K562 (cell line): ENCODE results near the gene TXNRD3. TPM values are rescaled to one million over a fixed set of nuclear protein-coding genes. Genes with fewer than 3 reads are reported as not detected.

Experiments used
- ATAC-seq: fragments of 200-7000 bp; cut with Tn5 transposase; 3 replicates; pipeline ENCODE4 v1.9.1; 2020; ENCODE audit warnings: moderate library complexity
- BruUV-seq: library from RNA; stranded (reverse); fragments of 400-500 nt; replicated peaks from 2 replicates; lab custom pipeline; 2021; lab: Mats Ljungman, UMichigan
- CTCF ChIA-PET: fragments of 300-600 bp; formaldehyde crosslinking; extraction: SDS; loops from one replicate; lab custom pipeline; 2021; ENCODE audit warnings: low intra/inter-chr PET ratio; lab: Yijun Ruan, JAX
- POLR2A ChIA-PET: fragments of 300-600, 350-650 bp; sonication (Branson Sonifier 250); formaldehyde crosslinking; extraction: SDS; loops from one replicate; lab custom pipeline; 2021; ENCODE audit warnings: antibody characterized with exemption, inconsistent platforms; lab: Yijun Ruan, JAX
- DNase-seq, 4 experiments: peaks; one replicate each; pipeline versions ENCODE4 v3.0.0 to v3.0.0-alpha.2; 2011 to 2018; ENCODE audit warnings: low spot score in 3 of 4, mixed read lengths in 3 of 4; ENCODE audit errors: extremely low read depth in 1 of 4
- FAIRE-seq: peaks from 2 replicates; lab custom pipeline; 2011; peaks lifted over from hg19 to GRCh38; lab: Jason Lieb, UNC
- H2AFZ ChIP-seq: 2 replicates; pipeline ENCODE4 v1.6.0; 2011; ENCODE audit warnings: low read depth, low read length, control low read depth, inconsistent platforms
- H3K27ac ChIP-seq: fragments of 200-600 bp; 3 replicates; pipeline ENCODE4 v1.8.0; 2011; ENCODE audit warnings: low read depth, mild to moderate bottlenecking, control low read depth, inconsistent platforms, low read length, moderate library complexity, mixed read lengths; ENCODE audit errors: extremely low read depth
- H3K27me3 ChIP-seq, 2 experiments: fragments of 300-600 bp in 1 of 2; 2 replicates in 1 of 2; 3 replicates in 1 of 2; pipeline versions ENCODE4 v1.6.0 to v1.8.0; 2011; ENCODE audit warnings: inconsistent platforms in 2 of 2, low read length in 2 of 2, mild to moderate bottlenecking in 1 of 2, mixed read lengths in 1 of 2, moderate library complexity in 1 of 2; ENCODE audit not compliant: control insufficient read depth in 2 of 2, insufficient read depth in 2 of 2
- H3K36me3 ChIP-seq: fragments of 300-600 bp; 3 replicates; pipeline ENCODE4 v1.8.0; 2011; ENCODE audit warnings: mild to moderate bottlenecking, low read length, inconsistent platforms; ENCODE audit not compliant: control insufficient read depth, insufficient read depth
- H3K4me1 ChIP-seq, 2 experiments: fragments of 200-600 bp in 1 of 2; replicated peaks in 1 of 2; 2 replicates in 1 of 2; 3 replicates in 1 of 2; pipeline versions ENCODE4 v1.5.1 to v1.8.0; 2011; ENCODE audit warnings: inconsistent platforms in 2 of 2, low read length in 2 of 2, mild to moderate bottlenecking in 1 of 2, mixed read lengths in 1 of 2, moderate library complexity in 1 of 2; ENCODE audit not compliant: control insufficient read depth in 2 of 2, insufficient read depth in 2 of 2
- H3K4me2 ChIP-seq: 2 replicates; pipeline ENCODE4 v1.6.1; 2011; ENCODE audit warnings: low read length, control low read depth, inconsistent platforms, mixed read lengths; ENCODE audit not compliant: insufficient read depth
- H3K4me3 ChIP-seq: fragments of 200-600 bp; sonication (generic), shearing (Covaris generic); 2 replicates; pipeline ENCODE4 v1.5.1; 2016; ENCODE audit warnings: control low read depth, inconsistent platforms
- H3K79me2 ChIP-seq: fragments of 200-600 bp; 3 replicates; pipeline ENCODE4 v1.8.0; 2011; ENCODE audit warnings: low read length, inconsistent platforms; ENCODE audit not compliant: control insufficient read depth, insufficient read depth
- H3K9ac ChIP-seq, 2 experiments: 2 replicates each; pipeline versions ENCODE4 v1.6.0 to v1.6.1; 2011; ENCODE audit warnings: low read depth in 2 of 2, low read length in 2 of 2, control low read depth in 1 of 2, inconsistent platforms in 1 of 2, mild to moderate bottlenecking in 1 of 2, mixed read lengths in 1 of 2; ENCODE audit not compliant: insufficient read depth in 1 of 2
- H3K9me1 ChIP-seq: one replicate; pipeline ENCODE4 v1.6.0; 2011; ENCODE audit warnings: inconsistent platforms, mild to moderate bottlenecking, low read length, moderate library complexity; ENCODE audit not compliant: control insufficient read depth, insufficient read depth
- H3K9me3 ChIP-seq: replicated peaks from 2 replicates; pipeline ENCODE4 v1.5.1; 2011; ENCODE audit warnings: low read depth, low read length, inconsistent platforms; ENCODE audit not compliant: control insufficient read depth, insufficient read depth
- H4K20me1 ChIP-seq: replicated peaks from 2 replicates; pipeline ENCODE4 v1.6.1; 2011; ENCODE audit warnings: low read length, inconsistent platforms, mixed read lengths; ENCODE audit not compliant: control insufficient read depth, insufficient read depth
- CBFA2T3 ChIP-seq: fragments of 450-650 bp; IDR thresholded peaks from 2 replicates; pipeline ENCODE4 v1.6.1; 2017
- CBX3 ChIP-seq, 2 experiments: IDR thresholded peaks; 1 replicate in 1 of 2; 2 replicates in 1 of 2; pipeline ENCODE4 v1.6.1; 2012; ENCODE audit warnings: inconsistent platforms in 2 of 2, low read length in 2 of 2, borderline replicate concordance in 1 of 2, control low read depth in 1 of 2
- EGR1 ChIP-seq: fragments of 450-650 bp; conservative IDR thresholded peaks from 2 replicates; pipeline ENCODE4 v1.6.1; 2017; ENCODE audit warnings: mild to moderate bottlenecking
- KDM1A ChIP-seq, 2 experiments: fragments of 450-650 bp; IDR thresholded peaks; 2 replicates each; pipeline ENCODE4 v1.6.1; 2016; ENCODE audit warnings: mild to moderate bottlenecking in 2 of 2
- PURB ChIP-seq: sonication (generic); formaldehyde crosslinking; IDR thresholded peaks from 2 replicates; pipeline ENCODE4 v1.9.0; 2021; ENCODE audit warnings: low read depth, mild to moderate bottlenecking, missing genetic modification reagents
- SIRT6 ChIP-seq: IDR thresholded peaks from one replicate; pipeline ENCODE4 v1.6.1; 2012; ENCODE audit warnings: low read depth, mild to moderate bottlenecking, control low read depth, inconsistent platforms, low read length, moderate library complexity
- TRIM24 ChIP-seq, 2 experiments: fragments of 450-650 bp; IDR thresholded peaks; 2 replicates each; pipeline ENCODE4 v1.6.1; 2016
- TSHZ1 ChIP-seq: fragments of 250-450 bp; sonication (Bioruptor Pico); IDR thresholded peaks from 2 replicates; pipeline ENCODE4 v1.4.0; 2020; ENCODE audit warnings: mild to moderate bottlenecking, moderate library complexity
- ZBTB7A ChIP-seq: IDR thresholded peaks from 2 replicates; pipeline ENCODE4 v1.6.1; 2011; ENCODE audit warnings: low read depth, mild to moderate bottlenecking, low read length, moderate library complexity, borderline replicate concordance; ENCODE audit not compliant: control insufficient read depth
- ZKSCAN1 ChIP-seq: fragments of 150-350 bp; IDR thresholded peaks from 2 replicates; pipeline ENCODE4 v1.6.1; 2016; ENCODE audit warnings: low read depth, low read length
- WGBS: fragments of 100-300 bp; shearing (Covaris generic); methylation state at CpG from one replicate; pipeline ENCODE4 v1.1.6; 2016; ENCODE audit warnings: low coverage, mixed read lengths; ENCODE audit not compliant: insufficient coverage; ENCODE audit errors: missing lambda C conversion rate; 5-methylcytosine and 5-hydroxymethylcytosine counted together
- in situ Hi-C: fragments of 300-500 bp; cut with MboI; formaldehyde crosslinking; loops from 4 replicates; pipeline ENCODE4 v1.15.0; 2018; ENCODE audit warnings: inconsistent platforms, mixed read lengths
- intact Hi-C: fragments of 100-400 bp; cut with micrococcal nuclease; formaldehyde crosslinking; loops from 2 replicates; pipeline ENCODE4 v1.14.2; 2022
- polyA plus RNA-seq, 8 experiments: library from polyadenylated mRNA; depleted of rRNA in 4 of 8; stranded (reverse) in 5 of 8; unstranded in 3 of 8; fragments of >200 nt; fragmentation: Nextera tagmentation in 2 of 8; fragmentation: Illumina TruSeq in 1 of 8; extraction: Ambion mirVana in 2 of 8; extraction: Trizol in 1 of 8; gene quantifications; 2 replicates each; pipeline versions ENCODE4 v1.2.1 to v1.2.3, GENCODE V29; 2011 to 2014; ENCODE audit warnings: inconsistent platforms in 1 of 8, missing spikeins in 1 of 8
- total RNA-seq, 7 experiments: library from RNA; depleted of rRNA in 6 of 7; stranded (reverse); fragments of >200 nt in 6 of 7; fragmentation: Illumina TruSeq in 2 of 7; extraction: Trizol in 2 of 7; gene quantifications; 2 replicates each; pipeline versions ENCODE4 v1.2.1 to v1.2.3, GENCODE V29; 2011 to 2021; ENCODE audit warnings: low replicate concordance in 1 of 7
- TF ChIP-seq, protein P1 (sequence below): sonication (generic); formaldehyde crosslinking; IDR thresholded peaks from 2 replicates; pipeline ENCODE4 v1.8.1; 2023; ENCODE audit warnings: mild to moderate bottlenecking, missing genetic modification reagents

TXNRD3 gene
- total and polyA plus RNA-seq, 9 of the 15 experiments (the other 6 are each of a cell fraction or from before 2014, with no cell fraction given), result 0.96 to 2.3 (median 1.7) TPM

GRCh38 chr3:126578702-126579101, 76.2 kb downstream of the TXNRD3 start (continued):
- no peak for TF ChIP-seq CBX3 (IDR thresholded peaks at IDR 0.05; ENCODE audit: borderline replicate concordance in 1 of 2, low read length in 2 of 2)
- no peak for TF ChIP-seq SIRT6
- no peak for TF ChIP-seq TSHZ1 (CRISPR knock-in tag)
- TF ChIP-seq, all 486 proteins: peak for 0

DNA sequence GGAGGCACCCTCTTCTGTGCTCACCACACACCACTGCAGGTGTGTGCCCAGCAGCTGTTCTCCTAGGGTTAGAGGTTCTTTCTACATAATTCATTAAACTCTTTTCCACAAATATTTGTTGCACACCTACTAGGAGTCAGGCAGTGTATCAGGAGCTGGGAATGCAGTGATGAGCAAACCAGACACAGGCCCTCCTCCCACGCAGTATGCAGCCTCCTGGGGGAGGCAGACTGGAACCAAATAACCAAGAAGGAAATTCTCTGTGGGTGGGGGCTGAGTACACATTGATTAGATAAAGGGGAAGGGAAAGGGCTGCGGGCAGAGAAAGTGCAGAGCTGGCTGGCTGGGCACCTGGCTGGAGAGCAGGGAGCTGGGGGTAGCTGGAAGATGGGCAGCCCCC, 77.7 kb downstream of the TXNRD3 start:
- in situ Hi-C loops, result no loop called here
- BruUV-seq, result no TSS peak

More for the DNA sequence above, 77.7 kb downstream of the TXNRD3 start:
- intact Hi-C loops, result no loop called here
- ChIA-PET POLR2A (no interaction called here), CTCF (no interaction called here)
- H3K9me1 ChIP-seq, result no peaks in the 10 kb centered on the region
- no peak overlapping the region for H3K27ac ChIP-seq
- peak; percentile 65; the same call in 1 of the 2 replicates for TF ChIP-seq ZKSCAN1
- TF ChIP-seq ZBTB7A, result no peak
- TF ChIP-seq PURB (CRISPR knock-in tag), result no peak
- TF ChIP-seq, protein P1, sequence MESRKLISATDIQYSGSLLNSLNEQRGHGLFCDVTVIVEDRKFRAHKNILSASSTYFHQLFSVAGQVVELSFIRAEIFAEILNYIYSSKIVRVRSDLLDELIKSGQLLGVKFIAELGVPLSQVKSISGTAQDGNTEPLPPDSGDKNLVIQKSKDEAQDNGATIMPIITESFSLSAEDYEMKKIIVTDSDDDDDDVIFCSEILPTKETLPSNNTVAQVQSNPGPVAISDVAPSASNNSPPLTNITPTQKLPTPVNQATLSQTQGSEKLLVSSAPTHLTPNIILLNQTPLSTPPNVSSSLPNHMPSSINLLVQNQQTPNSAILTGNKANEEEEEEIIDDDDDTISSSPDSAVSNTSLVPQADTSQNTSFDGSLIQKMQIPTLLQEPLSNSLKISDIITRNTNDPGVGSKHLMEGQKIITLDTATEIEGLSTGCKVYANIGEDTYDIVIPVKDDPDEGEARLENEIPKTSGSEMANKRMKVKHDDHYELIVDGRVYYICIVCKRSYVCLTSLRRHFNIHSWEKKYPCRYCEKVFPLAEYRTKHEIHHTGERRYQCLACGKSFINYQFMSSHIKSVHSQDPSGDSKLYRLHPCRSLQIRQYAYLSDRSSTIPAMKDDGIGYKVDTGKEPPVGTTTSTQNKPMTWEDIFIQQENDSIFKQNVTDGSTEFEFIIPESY (CRISPR knock-in tag), result no peak
- no peak for TF ChIP-seq KDM1A (IDR thresholded peaks at IDR 0.05)
- no peak for TF ChIP-seq TRIM24 (IDR thresholded peaks at IDR 0.05)
- TF ChIP-seq EGR1, result peak; percentile 74
- 0 out of 2 replicates have a peak, but pooled peaks have one; percentile 13 for TF ChIP-seq CBFA2T3
- no peaks in the 10 kb centered on the region for H4K20me1 ChIP-seq
- H3K4me3 ChIP-seq, result no peak overlapping the region
- no peaks in the 10 kb centered on the region; a peak in 2 of 5 replicates for H3K4me1 ChIP-seq
- no peaks in the 10 kb centered on the region for H3K36me3 ChIP-seq
- no peak overlapping the region for H2AFZ ChIP-seq
- H3K27me3 ChIP-seq, result peaks cover 0 to 8% of the 10 kb centered on the region in 2 experiments; a peak in 2 of 5 replicates
- WGBS, result 0% methylated on average over 1 of the region's 2 CpGs
- FAIRE-seq (no peak), DNase-seq (peak in 1 of 4 experiments; percentile 17), ATAC-seq (no peak)
- H3K9me3 ChIP-seq, result no peaks in the 10 kb centered on the region
- no peaks in the 10 kb centered on the region for H3K79me2 ChIP-seq
- H3K4me2 ChIP-seq, result no peak overlapping the region
- no peak overlapping the region for H3K9ac ChIP-seq
